Stimulated activated CD4-positive, alpha-beta T cell treated with anti-CD3 and anti-CD28 coated beads, Interleukin-4, amount 100 ng/mL, for 48 hours (primary cell): ENCODE results near the gene MED10.

Experiments
- DNase-seq, 2 donors: peaks; one replicate each; pipeline ENCODE4 v3.0.0-alpha.2; 2020; ENCODE audit warnings: low read depth in 2 of 2

Gene MED10

GRCh38 chr5:6399980-6400910 lies 21.9 kb upstream of the MED10 start:
- DNase-seq: no peak

- no peak for DNase-seq
Observed at GRCh38 chr5:6398570-6399230, 20.4 kb upstream of the MED10 start.

- DNase-seq: no peak
Observed at GRCh38 chr5:6397536-6398269, 19.4 kb upstream of the MED10 start.

- DNase-seq: no peak
Observed at GRCh38 chr5:6396836-6397535, 18.6 kb upstream of the MED10 start.

- DNase-seq: no peak
Observed at GRCh38 chr5:6396043-6396442, 17.7 kb upstream of the MED10 start.

GRCh38 chr5:6395621-6396020 lies 17.3 kb upstream of the MED10 start:
- DNase-seq: no peak

GRCh38 chr5:6395102-6395445 lies 16.7 kb upstream of the MED10 start:
- DNase-seq: no peak

GRCh38 chr5:6394429-6395101 lies 16.2 kb upstream of the MED10 start:
- no peak for DNase-seq

- no peak for DNase-seq
Observed at GRCh38 chr5:6393596-6394194, 15.3 kb upstream of the MED10 start.

GRCh38 chr5:6392561-6392960 lies 14.2 kb upstream of the MED10 start:
- DNase-seq: no peak

GRCh38 chr5:6391151-6391550 lies 12.8 kb upstream of the MED10 start:
- no peak for DNase-seq

GRCh38 chr5:6389946-6390530 lies 11.7 kb upstream of the MED10 start:
- no peak for DNase-seq

- no peak for DNase-seq
Observed at GRCh38 chr5:6389397-6389796, 11.1 kb upstream of the MED10 start.

GRCh38 chr5:6387970-6388369 lies 9.6 kb upstream of the MED10 start:
- no peak for DNase-seq

- no peak for DNase-seq
Observed at GRCh38 chr5:6386271-6386670, 7.9 kb upstream of the MED10 start.

GRCh38 chr5:6384856-6385255 lies 6.5 kb upstream of the MED10 start:
- DNase-seq: no peak

GRCh38 chr5:6383376-6383775 lies 5.0 kb upstream of the MED10 start:
- no peak for DNase-seq

GRCh38 chr5:6379246-6379645 lies 899 bp upstream of the MED10 start:
- DNase-seq: no peak

- DNase-seq: no peak
Observed at GRCh38 chr5:6378766-6379103, 388 bp upstream of the MED10 start.

GRCh38 chr5:6377582-6377904 lies 804 bp downstream of the MED10 start:
- DNase-seq: no peak

- no peak for DNase-seq
Observed at GRCh38 chr5:6376974-6377520, 1.3 kb downstream of the MED10 start.
